PFSK-1 (cell line): ENCODE measurements around the gene ROM1.
A peak's percentile ranks its signal among the peaks of the same experiment; 100 is the strongest.

Source experiments
- SIN3A ChIP-seq: IDR thresholded peaks from 2 replicates; pipeline ENCODE4 v1.6.1; 2012; ENCODE audit warnings: mild to moderate bottlenecking, low read length, moderate library complexity, borderline replicate concordance; ENCODE audit not compliant: insufficient read depth
- TAF1 ChIP-seq: IDR thresholded peaks from 2 replicates; pipeline ENCODE4 v1.6.1; 2012; ENCODE audit warnings: low read length, control low read depth, borderline replicate concordance; ENCODE audit not compliant: insufficient read depth

DNA sequence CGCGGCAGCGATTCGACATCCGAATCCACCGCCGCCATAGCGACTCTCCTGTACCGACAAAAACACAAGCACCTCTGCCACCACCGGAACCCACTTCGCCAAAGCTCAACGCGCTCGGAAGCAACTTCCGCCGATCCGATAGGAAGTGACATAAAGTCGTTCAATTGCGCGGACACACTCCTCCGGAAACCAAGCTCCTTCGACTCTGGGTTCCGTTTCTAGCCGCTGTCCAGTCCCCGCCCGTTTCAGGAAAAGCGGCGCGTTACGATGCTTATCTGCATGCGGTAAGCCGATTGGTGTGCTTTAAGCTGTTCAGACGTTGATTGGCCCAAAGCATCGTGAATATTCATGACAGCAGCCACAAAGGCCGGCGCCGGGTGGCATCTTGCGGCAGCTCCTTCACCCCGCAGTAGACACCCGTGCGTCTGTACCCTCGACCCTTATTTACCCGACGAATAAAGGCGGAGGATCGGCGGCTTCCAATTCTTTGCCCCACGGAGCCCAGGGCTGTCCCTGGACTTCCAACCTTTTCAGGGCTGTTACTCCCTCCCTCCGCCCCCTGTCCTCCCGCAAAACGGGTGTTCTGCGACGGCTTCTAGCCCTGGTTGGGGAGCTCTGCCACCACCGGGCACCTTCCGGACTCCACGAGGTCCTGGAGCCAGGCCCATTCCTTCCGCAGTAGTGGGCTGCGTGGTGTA lies 21.5 kb upstream of the ROM1 start, which contains the start of gene TUT1:
- TF ChIP-seq SIN3A (peak; percentile 93; the same call in 1 of the 2 replicates), TAF1 (peak; percentile 98)
